WERI-Rb-1 (cell line): ENCODE results near the gene AP1B1.

Experiments used
- DNase-seq: peaks from one replicate; pipeline ENCODE4 v3.0.0-alpha.2; 2020
- H3K27ac ChIP-seq: fragments of 250-450 bp; sonication (Bioruptor Pico); 2 replicates; pipeline ENCODE4 v1.5.1; 2020; ENCODE audit warnings: mild to moderate bottlenecking, moderate library complexity
- H3K27me3 ChIP-seq: fragments of 250-450 bp; sonication (Bioruptor Pico); 2 replicates; pipeline ENCODE4 v1.5.1; 2021; ENCODE audit warnings: mild to moderate bottlenecking, low read depth, moderate library complexity; ENCODE audit not compliant: insufficient read depth, severe bottlenecking
- H3K36me3 ChIP-seq: fragments of 250-450 bp; sonication (Bioruptor Pico); 2 replicates; pipeline ENCODE4 v1.5.1; 2020; ENCODE audit warnings: mild to moderate bottlenecking, moderate library complexity
- H3K4me3 ChIP-seq: 2 replicates; pipeline ENCODE4 v1.5.1; 2011; ENCODE audit warnings: low read depth, mild to moderate bottlenecking, control low read depth, low read length
- H3K9me3 ChIP-seq: fragments of 250-450 bp; sonication (Bioruptor Pico); 2 replicates; pipeline ENCODE4 v1.5.1; 2021; ENCODE audit warnings: mild to moderate bottlenecking, moderate library complexity; ENCODE audit not compliant: severe bottlenecking
- CTCF ChIP-seq: IDR thresholded peaks from 2 replicates; pipeline ENCODE4 v1.5.1; 2011; ENCODE audit warnings: low read depth, mild to moderate bottlenecking, control low read depth, inconsistent platforms, low read length

Gene AP1B1

GRCh38 chr22:29325356-29325755 lies 63.0 kb downstream of the AP1B1 start:
- Histone ChIP-seq H3K27me3 (no peaks in the 10 kb centered on the region), H3K9me3 (no peaks in the 10 kb centered on the region), H3K27ac (no peak overlapping the region), H3K36me3 (peaks cover 15% of the 10 kb centered on the region), H3K4me3 (no peak overlapping the region)
- no peak for DNase-seq
- no peak for TF ChIP-seq CTCF

GRCh38 chr22:29323641-29324040 lies 64.7 kb downstream of the AP1B1 start:
- Histone ChIP-seq H3K27ac (no peak overlapping the region), H3K36me3 (peaks cover 7% of the 10 kb centered on the region), H3K27me3 (no peaks in the 10 kb centered on the region), H3K9me3 (no peaks in the 10 kb centered on the region), H3K4me3 (no peak overlapping the region)
- no peak for TF ChIP-seq CTCF
- DNase-seq, result no peak

GRCh38 chr22:29320546-29320945 lies 67.8 kb downstream of the AP1B1 start:
- no peak for DNase-seq
- Histone ChIP-seq H3K9me3 (no peaks in the 10 kb centered on the region), H3K27ac (no peak overlapping the region), H3K27me3 (no peaks in the 10 kb centered on the region), H3K36me3 (no peaks in the 10 kb centered on the region), H3K4me3 (no peak overlapping the region)
- TF ChIP-seq CTCF, result 0 out of 2 replicates have a peak, but pooled peaks have one; percentile 26

- Histone ChIP-seq H3K4me3 (no peak overlapping the region), H3K9me3 (no peaks in the 10 kb centered on the region), H3K27ac (no peak overlapping the region), H3K36me3 (no peaks in the 10 kb centered on the region), H3K27me3 (peaks cover 8% of the 10 kb centered on the region)
- DNase-seq, result no peak
- no peak for TF ChIP-seq CTCF
Measured at GRCh38 chr22:29319072-29319471, 69.3 kb downstream of the AP1B1 start.

GRCh38 chr22:29317827-29318454 lies 70.4 kb downstream of the AP1B1 start:
- no peak for DNase-seq
- H3K27me3 ChIP-seq, result peaks cover 8% of the 10 kb centered on the region
- H3K9me3 ChIP-seq, result no peaks in the 10 kb centered on the region
- peaks cover 2% of the 10 kb centered on the region; the same call in 1 of the 2 replicates for H3K36me3 ChIP-seq
- no peak overlapping the region for H3K4me3 ChIP-seq
- no peak overlapping the region for H3K27ac ChIP-seq
- TF ChIP-seq CTCF, result no peak
